ENCODE measurements around the gene FOXP1.

DNA sequence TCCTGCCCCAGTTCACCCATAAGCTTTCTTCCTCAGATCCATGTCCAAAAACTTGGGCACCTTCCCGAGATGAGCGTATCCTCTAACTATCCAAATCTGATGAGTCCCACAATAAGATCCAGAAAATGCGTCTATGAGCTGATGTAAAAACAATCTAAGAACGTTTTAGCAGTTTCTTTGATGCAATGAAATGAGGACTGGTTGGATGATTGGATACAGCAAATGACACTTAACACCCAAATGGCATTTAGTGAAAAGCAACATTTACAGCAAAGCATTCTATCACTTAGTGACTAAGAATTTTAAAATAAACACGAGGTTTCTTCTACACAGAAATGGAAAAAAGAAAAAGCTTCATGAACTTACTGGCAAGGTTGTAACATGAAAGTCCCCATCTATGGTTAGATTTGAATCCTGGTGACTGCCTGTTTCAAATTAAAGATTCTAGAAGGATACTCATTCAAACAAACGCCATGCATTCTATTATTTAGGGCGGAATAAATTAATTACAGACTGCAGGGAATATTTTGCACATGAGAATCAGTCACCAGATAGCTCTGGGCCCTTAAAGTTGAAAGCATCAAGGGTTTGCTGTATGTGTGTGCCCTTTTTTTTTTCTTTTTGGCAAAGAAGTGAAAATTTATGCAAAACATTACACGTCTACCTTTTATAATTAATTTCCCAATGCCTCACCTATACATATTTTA lies 598.6 kb downstream of the FOXP1 start:
- TF ChIP-seq RAD21 (IDR thresholded peaks at IDR 0.05), result no peak
- TF ChIP-seq, protein P1, sequence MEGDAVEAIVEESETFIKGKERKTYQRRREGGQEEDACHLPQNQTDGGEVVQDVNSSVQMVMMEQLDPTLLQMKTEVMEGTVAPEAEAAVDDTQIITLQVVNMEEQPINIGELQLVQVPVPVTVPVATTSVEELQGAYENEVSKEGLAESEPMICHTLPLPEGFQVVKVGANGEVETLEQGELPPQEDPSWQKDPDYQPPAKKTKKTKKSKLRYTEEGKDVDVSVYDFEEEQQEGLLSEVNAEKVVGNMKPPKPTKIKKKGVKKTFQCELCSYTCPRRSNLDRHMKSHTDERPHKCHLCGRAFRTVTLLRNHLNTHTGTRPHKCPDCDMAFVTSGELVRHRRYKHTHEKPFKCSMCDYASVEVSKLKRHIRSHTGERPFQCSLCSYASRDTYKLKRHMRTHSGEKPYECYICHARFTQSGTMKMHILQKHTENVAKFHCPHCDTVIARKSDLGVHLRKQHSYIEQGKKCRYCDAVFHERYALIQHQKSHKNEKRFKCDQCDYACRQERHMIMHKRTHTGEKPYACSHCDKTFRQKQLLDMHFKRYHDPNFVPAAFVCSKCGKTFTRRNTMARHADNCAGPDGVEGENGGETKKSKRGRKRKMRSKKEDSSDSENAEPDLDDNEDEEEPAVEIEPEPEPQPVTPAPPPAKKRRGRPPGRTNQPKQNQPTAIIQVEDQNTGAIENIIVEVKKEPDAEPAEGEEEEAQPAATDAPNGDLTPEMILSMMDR (IDR thresholded peaks at IDR 0.05; ENCODE audit: low read depth, low read length, missing input control), result no peak
- TF ChIP-seq, protein P2, sequence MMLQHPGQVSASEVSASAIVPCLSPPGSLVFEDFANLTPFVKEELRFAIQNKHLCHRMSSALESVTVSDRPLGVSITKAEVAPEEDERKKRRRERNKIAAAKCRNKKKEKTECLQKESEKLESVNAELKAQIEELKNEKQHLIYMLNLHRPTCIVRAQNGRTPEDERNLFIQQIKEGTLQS (IDR thresholded peaks at IDR 0.05), result no peak
- no peak for TF ChIP-seq TAF1 (conservative IDR thresholded peaks at IDR 0.05)
- TF ChIP-seq, protein P3, sequence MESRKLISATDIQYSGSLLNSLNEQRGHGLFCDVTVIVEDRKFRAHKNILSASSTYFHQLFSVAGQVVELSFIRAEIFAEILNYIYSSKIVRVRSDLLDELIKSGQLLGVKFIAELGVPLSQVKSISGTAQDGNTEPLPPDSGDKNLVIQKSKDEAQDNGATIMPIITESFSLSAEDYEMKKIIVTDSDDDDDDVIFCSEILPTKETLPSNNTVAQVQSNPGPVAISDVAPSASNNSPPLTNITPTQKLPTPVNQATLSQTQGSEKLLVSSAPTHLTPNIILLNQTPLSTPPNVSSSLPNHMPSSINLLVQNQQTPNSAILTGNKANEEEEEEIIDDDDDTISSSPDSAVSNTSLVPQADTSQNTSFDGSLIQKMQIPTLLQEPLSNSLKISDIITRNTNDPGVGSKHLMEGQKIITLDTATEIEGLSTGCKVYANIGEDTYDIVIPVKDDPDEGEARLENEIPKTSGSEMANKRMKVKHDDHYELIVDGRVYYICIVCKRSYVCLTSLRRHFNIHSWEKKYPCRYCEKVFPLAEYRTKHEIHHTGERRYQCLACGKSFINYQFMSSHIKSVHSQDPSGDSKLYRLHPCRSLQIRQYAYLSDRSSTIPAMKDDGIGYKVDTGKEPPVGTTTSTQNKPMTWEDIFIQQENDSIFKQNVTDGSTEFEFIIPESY (IDR thresholded peaks at IDR 0.05), result no peak
- TF ChIP-seq, protein P4, sequence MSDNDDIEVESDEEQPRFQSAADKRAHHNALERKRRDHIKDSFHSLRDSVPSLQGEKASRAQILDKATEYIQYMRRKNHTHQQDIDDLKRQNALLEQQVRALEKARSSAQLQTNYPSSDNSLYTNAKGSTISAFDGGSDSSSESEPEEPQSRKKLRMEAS (IDR thresholded peaks at IDR 0.05), result no peak
- no peak for TF ChIP-seq NR2F2 (IDR thresholded peaks at IDR 0.05)
- TF ChIP-seq SP1 (IDR thresholded peaks at IDR 0.05), result no peak
- no peak for TF ChIP-seq YY1 (IDR thresholded peaks at IDR 0.05)
- no peak for TF ChIP-seq EGR1 (IDR thresholded peaks at IDR 0.05; ENCODE audit: low read depth in 2 of 2)
- no peak for TF ChIP-seq HNF4G (IDR thresholded peaks at IDR 0.05)
- no peak for TF ChIP-seq HNF4A (conservative IDR thresholded peaks at IDR 0.05)
- TF ChIP-seq, protein P5, sequence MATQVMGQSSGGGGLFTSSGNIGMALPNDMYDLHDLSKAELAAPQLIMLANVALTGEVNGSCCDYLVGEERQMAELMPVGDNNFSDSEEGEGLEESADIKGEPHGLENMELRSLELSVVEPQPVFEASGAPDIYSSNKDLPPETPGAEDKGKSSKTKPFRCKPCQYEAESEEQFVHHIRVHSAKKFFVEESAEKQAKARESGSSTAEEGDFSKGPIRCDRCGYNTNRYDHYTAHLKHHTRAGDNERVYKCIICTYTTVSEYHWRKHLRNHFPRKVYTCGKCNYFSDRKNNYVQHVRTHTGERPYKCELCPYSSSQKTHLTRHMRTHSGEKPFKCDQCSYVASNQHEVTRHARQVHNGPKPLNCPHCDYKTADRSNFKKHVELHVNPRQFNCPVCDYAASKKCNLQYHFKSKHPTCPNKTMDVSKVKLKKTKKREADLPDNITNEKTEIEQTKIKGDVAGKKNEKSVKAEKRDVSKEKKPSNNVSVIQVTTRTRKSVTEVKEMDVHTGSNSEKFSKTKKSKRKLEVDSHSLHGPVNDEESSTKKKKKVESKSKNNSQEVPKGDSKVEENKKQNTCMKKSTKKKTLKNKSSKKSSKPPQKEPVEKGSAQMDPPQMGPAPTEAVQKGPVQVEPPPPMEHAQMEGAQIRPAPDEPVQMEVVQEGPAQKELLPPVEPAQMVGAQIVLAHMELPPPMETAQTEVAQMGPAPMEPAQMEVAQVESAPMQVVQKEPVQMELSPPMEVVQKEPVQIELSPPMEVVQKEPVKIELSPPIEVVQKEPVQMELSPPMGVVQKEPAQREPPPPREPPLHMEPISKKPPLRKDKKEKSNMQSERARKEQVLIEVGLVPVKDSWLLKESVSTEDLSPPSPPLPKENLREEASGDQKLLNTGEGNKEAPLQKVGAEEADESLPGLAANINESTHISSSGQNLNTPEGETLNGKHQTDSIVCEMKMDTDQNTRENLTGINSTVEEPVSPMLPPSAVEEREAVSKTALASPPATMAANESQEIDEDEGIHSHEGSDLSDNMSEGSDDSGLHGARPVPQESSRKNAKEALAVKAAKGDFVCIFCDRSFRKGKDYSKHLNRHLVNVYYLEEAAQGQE (IDR thresholded peaks at IDR 0.05), result no peak
